ENCODE results near the gene CACTIN. TPM values are rescaled to one million over a fixed set of nuclear protein-coding genes. Genes with fewer than 3 reads are reported as not detected.

Gene CACTIN
- total RNA-seq, 2 experiments from 2014 or later, result 25.8 to 25.9 TPM

GRCh38 chr19:3604227-3604986 is 22.2 kb downstream of the CACTIN start:
- Histone ChIP-seq H3K4me3 (ENCODE audit: low read length) (peak overlapping the region; percentile 49), H3K9me3 (ENCODE audit: control insufficient read depth in 1 of 2, insufficient read depth in 1 of 2, low read length in 2 of 2) (peaks cover 0 to 18% of the 10 kb centered on the region in 2 experiments), H3K27ac (ENCODE audit: low read depth in 1 of 2, low read length in 2 of 2) (no peak overlapping the region), H3K4me1 (ENCODE audit: insufficient read depth, low read length) (peaks cover 40% of the 10 kb centered on the region), H3K27me3 (ENCODE audit: control insufficient read depth in 1 of 2, insufficient read depth in 2 of 2, low read length in 2 of 2) (peaks cover 0 to 3% of the 10 kb centered on the region in 2 experiments), H3K36me3 (ENCODE audit: insufficient read depth, low read length) (no peaks in the 10 kb centered on the region)
- intact Hi-C loops (cut with DNase I, micrococcal nuclease), result no loop called here
- Mint-ChIP-seq H3K27me3 (no peaks in the 10 kb centered on the region), H3K4me1 (ENCODE audit: low read depth) (peaks cover 14% of the 10 kb centered on the region), H3K9me3 (no peaks in the 10 kb centered on the region), H3K36me3 (ENCODE audit: low read depth) (no peaks in the 10 kb centered on the region), H3K4me3 (peak overlapping the region; percentile 38), H3K27ac (no peak overlapping the region)
- no peak for DNase-seq
- ChIA-PET POLR2A (interaction anchor here (0.6 to 1.2 kb wide), 9 partner anchors 13 to 158 kb away, joined by 3 to 6 read pairs (median 4); partner anchors contain the start of genes MFSD12 and MRPL54), CTCF (no interaction called here)
- TF ChIP-seq, protein P1, sequence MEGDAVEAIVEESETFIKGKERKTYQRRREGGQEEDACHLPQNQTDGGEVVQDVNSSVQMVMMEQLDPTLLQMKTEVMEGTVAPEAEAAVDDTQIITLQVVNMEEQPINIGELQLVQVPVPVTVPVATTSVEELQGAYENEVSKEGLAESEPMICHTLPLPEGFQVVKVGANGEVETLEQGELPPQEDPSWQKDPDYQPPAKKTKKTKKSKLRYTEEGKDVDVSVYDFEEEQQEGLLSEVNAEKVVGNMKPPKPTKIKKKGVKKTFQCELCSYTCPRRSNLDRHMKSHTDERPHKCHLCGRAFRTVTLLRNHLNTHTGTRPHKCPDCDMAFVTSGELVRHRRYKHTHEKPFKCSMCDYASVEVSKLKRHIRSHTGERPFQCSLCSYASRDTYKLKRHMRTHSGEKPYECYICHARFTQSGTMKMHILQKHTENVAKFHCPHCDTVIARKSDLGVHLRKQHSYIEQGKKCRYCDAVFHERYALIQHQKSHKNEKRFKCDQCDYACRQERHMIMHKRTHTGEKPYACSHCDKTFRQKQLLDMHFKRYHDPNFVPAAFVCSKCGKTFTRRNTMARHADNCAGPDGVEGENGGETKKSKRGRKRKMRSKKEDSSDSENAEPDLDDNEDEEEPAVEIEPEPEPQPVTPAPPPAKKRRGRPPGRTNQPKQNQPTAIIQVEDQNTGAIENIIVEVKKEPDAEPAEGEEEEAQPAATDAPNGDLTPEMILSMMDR (IDR thresholded peaks at IDR 0.05), result no peak
- no peak for ATAC-seq (ENCODE audit: poor library complexity)

DNA sequence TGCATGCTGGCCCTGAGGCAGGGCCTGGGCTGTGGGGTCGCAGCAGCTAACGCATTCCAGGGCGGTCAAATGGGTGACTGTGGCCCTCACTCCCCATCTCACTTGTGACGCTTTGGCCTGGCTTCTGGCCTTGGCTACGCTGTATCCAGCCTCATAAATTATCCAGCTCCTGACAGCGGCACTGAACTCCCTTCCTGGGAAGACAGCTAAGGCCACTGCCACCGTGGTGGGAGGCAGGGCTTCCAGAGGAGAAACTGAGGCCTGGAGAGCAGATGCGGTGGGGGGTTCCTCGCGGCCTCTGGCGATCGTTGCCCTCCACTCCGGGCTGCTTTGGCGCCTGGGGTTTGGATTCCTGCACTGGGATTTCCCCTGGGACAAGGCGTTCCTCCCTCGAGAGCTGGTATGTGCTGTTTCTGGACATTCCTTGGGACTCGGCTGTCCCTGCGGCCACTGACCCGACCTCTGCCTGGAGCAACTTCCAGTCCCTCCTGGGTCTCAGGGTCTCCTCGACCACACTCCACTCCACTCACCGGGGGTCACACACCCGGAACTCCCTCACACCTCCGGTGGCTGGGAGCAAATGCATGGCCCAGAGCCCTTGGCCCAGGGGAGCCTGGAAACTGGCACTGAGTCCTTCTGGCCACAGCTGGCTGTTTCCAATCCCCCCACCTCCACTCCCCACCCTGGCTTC is 23.3 kb downstream of the CACTIN start:
- Histone ChIP-seq H3K36me3 (ENCODE audit: insufficient read depth, low read length) (no peaks in the 10 kb centered on the region), H3K27ac (ENCODE audit: low read depth in 1 of 2, low read length in 2 of 2) (no peak overlapping the region), H3K9me3 (ENCODE audit: control insufficient read depth in 1 of 2, insufficient read depth in 1 of 2, low read length in 2 of 2) (peaks cover 0 to 16% of the 10 kb centered on the region in 2 experiments), H3K27me3 (ENCODE audit: control insufficient read depth in 1 of 2, insufficient read depth in 2 of 2, low read length in 2 of 2) (peaks cover 0 to 3% of the 10 kb centered on the region in 2 experiments), H3K4me1 (ENCODE audit: insufficient read depth, low read length) (peaks cover 37% of the 10 kb centered on the region), H3K4me3 (ENCODE audit: low read length) (no peak overlapping the region)
- Mint-ChIP-seq H3K36me3 (ENCODE audit: low read depth) (no peaks in the 10 kb centered on the region), H3K27ac (no peak overlapping the region), H3K4me3 (no peak overlapping the region), H3K4me1 (ENCODE audit: low read depth) (peaks cover 12% of the 10 kb centered on the region), H3K9me3 (no peaks in the 10 kb centered on the region), H3K27me3 (no peaks in the 10 kb centered on the region)
- ATAC-seq (ENCODE audit: poor library complexity), result no peak
- ChIA-PET CTCF (no interaction called here), POLR2A (no interaction called here)
- TF ChIP-seq, protein P1 (IDR thresholded peaks at IDR 0.05), result no peak
- DNase-seq, result no peak
- intact Hi-C loops (cut with DNase I, micrococcal nuclease), result no loop called here

GRCh38 chr19:3601021-3601420 is 25.6 kb downstream of the CACTIN start:
- Mint-ChIP-seq H3K36me3 (ENCODE audit: low read depth) (no peaks in the 10 kb centered on the region), H3K27ac (no peak overlapping the region), H3K4me1 (ENCODE audit: low read depth) (no peaks in the 10 kb centered on the region), H3K27me3 (no peaks in the 10 kb centered on the region), H3K4me3 (no peak overlapping the region), H3K9me3 (no peaks in the 10 kb centered on the region)
- intact Hi-C loops (cut with DNase I, micrococcal nuclease), result no loop called here
- DNase-seq (no peak), ATAC-seq (ENCODE audit: poor library complexity) (no peak)
- Histone ChIP-seq H3K4me1 (ENCODE audit: insufficient read depth, low read length) (peaks cover 20% of the 10 kb centered on the region), H3K27me3 (ENCODE audit: control insufficient read depth in 1 of 2, insufficient read depth in 2 of 2, low read length in 2 of 2) (peaks cover 0 to 3% of the 10 kb centered on the region in 2 experiments), H3K36me3 (ENCODE audit: insufficient read depth, low read length) (no peaks in the 10 kb centered on the region), H3K4me3 (ENCODE audit: low read length) (no peak overlapping the region), H3K27ac (ENCODE audit: low read depth in 1 of 2, low read length in 2 of 2) (no peak overlapping the region), H3K9me3 (ENCODE audit: control insufficient read depth in 1 of 2, insufficient read depth in 1 of 2, low read length in 2 of 2) (peaks cover 0 to 7% of the 10 kb centered on the region in 2 experiments)
- ChIA-PET CTCF (no interaction called here), POLR2A (no interaction called here)
- TF ChIP-seq, protein P1 (IDR thresholded peaks at IDR 0.05), result no peak
